Measurements from ENCODE around the gene ITGA4. TPM values are rescaled to one million over a fixed set of nuclear protein-coding genes. Genes with fewer than 3 reads are reported as not detected.

Gene ITGA4
- total and polyA plus RNA-seq, 2 donors (not counting 1 experiment from before 2014, with no cell fraction given) = 69.2 to 169 TPM

DNA sequence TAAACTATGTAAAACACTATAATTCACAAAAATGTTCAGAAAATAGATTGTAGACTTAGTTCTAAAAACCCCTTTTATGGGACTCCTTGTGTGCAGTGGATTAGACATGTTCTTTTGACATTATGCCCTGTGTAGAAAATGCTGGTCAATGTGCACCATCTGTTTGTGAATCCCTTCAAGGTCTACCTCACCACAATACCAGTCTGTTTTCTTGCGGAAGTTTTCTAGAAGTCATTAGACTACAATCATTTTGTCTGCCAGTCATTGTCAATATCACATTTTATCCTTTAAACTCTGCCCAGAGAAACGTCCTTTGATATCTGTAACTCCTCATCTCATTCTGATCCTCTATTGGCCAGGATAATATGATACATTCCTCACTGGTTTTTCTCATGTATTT, 7.8 kb downstream of the ITGA4 start:
- peak overlapping the region; percentile 21 to 69 for H3K27ac ChIP-seq (ENCODE audit: low read length in 2 of 2)
- intact Hi-C loops (cut with micrococcal nuclease) = loop anchor here (5.0 to 10.0 kb wide), 2 partner anchors 430 to 1338 kb away; partner anchors contain the start of gene ITPRID2
- ChIA-PET CTCF (interaction anchor here (0.8 to 1.8 kb wide), 3 partner anchors 161 to 384 kb away, joined by 3 to 10 read pairs (median 4); no protein-coding TSS in a partner anchor), POLR2A (no interaction called here)
- Mint-ChIP-seq H3K9me3 (ENCODE audit: insufficient read depth) (no peaks in the 10 kb centered on the region), H3K4me1 (peaks cover 84% of the 10 kb centered on the region), H3K27ac (peak overlapping the region; percentile 89), H3K4me3 (peak overlapping the region; percentile 51), H3K27me3 (no peaks in the 10 kb centered on the region)
- ATAC-seq (ENCODE audit: low read depth) = no peak
- peaks cover 3 to 52% of the 10 kb centered on the region in 2 experiments for H3K36me3 ChIP-seq (replicated peaks in 1 of 2; ENCODE audit: control extremely low read depth in 1 of 2, control insufficient read depth in 1 of 2, extremely low read depth in 1 of 2, insufficient read depth in 2 of 2, low read length in 1 of 2)
- peaks cover 10% of the 10 kb centered on the region for H4K20me1 ChIP-seq (ENCODE audit: control insufficient read depth, insufficient read depth, low read length, poor library complexity, severe bottlenecking)
- peaks cover 96% of the 10 kb centered on the region for H3K79me2 ChIP-seq (ENCODE audit: control insufficient read depth, insufficient read depth, low read length)
- DNase-seq = no peak
- H3K9me3 ChIP-seq (ENCODE audit: control extremely low read depth in 1 of 3, control insufficient read depth in 2 of 3, insufficient read depth in 1 of 3, low read length in 2 of 3) = no peaks in the 10 kb centered on the region
- WGBS (ENCODE audit: insufficient coverage) = 20% methylated on average over 1 of the region's 2 CpGs
- no peak overlapping the region for H2AFZ ChIP-seq (ENCODE audit: insufficient read depth, low read depth, low read length, poor library complexity, severe bottlenecking)
- H3K9ac ChIP-seq (ENCODE audit: low read length) = no peak overlapping the region
- no peaks in the 10 kb centered on the region for H3K27me3 ChIP-seq (replicated peaks in 1 of 4; ENCODE audit: control extremely low read depth in 1 of 4, control insufficient read depth in 3 of 4, insufficient read depth in 4 of 4, low read length in 3 of 4)
- H3K4me1 ChIP-seq (ENCODE audit: control insufficient read depth in 2 of 2, insufficient read depth in 2 of 2, low read length in 2 of 2) = peaks cover 48 to 79% of the 10 kb centered on the region in 2 donors
- peak overlapping the region; percentile 76 for H3K4me2 ChIP-seq (replicated peaks; ENCODE audit: low read depth, low read length, poor library complexity, severe bottlenecking)
- H3K4me3 ChIP-seq (ENCODE audit: control extremely low read depth in 1 of 5, extremely low read depth in 1 of 5, insufficient read depth in 1 of 5, low read depth in 2 of 5, low read length in 4 of 5) = no peak overlapping the region
- no peak for TF ChIP-seq EZH2 (IDR thresholded peaks at IDR 0.05; ENCODE audit: borderline replicate concordance, insufficient read depth, low read depth, low read length, poor library complexity, severe bottlenecking)
- TF ChIP-seq, protein P1, sequence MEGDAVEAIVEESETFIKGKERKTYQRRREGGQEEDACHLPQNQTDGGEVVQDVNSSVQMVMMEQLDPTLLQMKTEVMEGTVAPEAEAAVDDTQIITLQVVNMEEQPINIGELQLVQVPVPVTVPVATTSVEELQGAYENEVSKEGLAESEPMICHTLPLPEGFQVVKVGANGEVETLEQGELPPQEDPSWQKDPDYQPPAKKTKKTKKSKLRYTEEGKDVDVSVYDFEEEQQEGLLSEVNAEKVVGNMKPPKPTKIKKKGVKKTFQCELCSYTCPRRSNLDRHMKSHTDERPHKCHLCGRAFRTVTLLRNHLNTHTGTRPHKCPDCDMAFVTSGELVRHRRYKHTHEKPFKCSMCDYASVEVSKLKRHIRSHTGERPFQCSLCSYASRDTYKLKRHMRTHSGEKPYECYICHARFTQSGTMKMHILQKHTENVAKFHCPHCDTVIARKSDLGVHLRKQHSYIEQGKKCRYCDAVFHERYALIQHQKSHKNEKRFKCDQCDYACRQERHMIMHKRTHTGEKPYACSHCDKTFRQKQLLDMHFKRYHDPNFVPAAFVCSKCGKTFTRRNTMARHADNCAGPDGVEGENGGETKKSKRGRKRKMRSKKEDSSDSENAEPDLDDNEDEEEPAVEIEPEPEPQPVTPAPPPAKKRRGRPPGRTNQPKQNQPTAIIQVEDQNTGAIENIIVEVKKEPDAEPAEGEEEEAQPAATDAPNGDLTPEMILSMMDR (IDR thresholded peaks at IDR 0.05) = no peak

GRCh38 chr2:181465676-181466375, 8.6 kb downstream of the ITGA4 start:
- no peak overlapping the region for H3K9ac ChIP-seq (ENCODE audit: low read length)
- H3K9me3 ChIP-seq (ENCODE audit: control extremely low read depth in 1 of 3, control insufficient read depth in 2 of 3, insufficient read depth in 1 of 3, low read length in 2 of 3) = no peaks in the 10 kb centered on the region
- peak overlapping the region; percentile 21 to 69 for H3K27ac ChIP-seq (ENCODE audit: low read length in 2 of 2)
- ATAC-seq (ENCODE audit: low read depth) (no peak), DNase-seq (no peak)
- H4K20me1 ChIP-seq (ENCODE audit: control insufficient read depth, insufficient read depth, low read length, poor library complexity, severe bottlenecking) = peaks cover 13% of the 10 kb centered on the region
- Mint-ChIP-seq H3K4me1 (peaks cover 84% of the 10 kb centered on the region), H3K4me3 (peak overlapping the region; percentile 18), H3K27me3 (no peaks in the 10 kb centered on the region), H3K27ac (peak overlapping the region; percentile 81), H3K9me3 (ENCODE audit: insufficient read depth) (no peaks in the 10 kb centered on the region)
- ChIA-PET CTCF (interaction anchor here (0.6 to 4.2 kb wide), 53 partner anchors 9 to 486 kb away, joined by 3 to 117 read pairs (median 4); partner anchors contain the start of genes ITGA4 and UBE2E3), POLR2A (interaction anchor here (1.0 to 1.9 kb wide), 2 partner anchors 9 to 163 kb away, joined by 4 to 8 read pairs; partner anchors contain the start of gene ITGA4)
- no CpG with 5 or more reads among the region's 3 CpGs for WGBS (ENCODE audit: insufficient coverage)
- no peak overlapping the region for H3K4me3 ChIP-seq (ENCODE audit: control extremely low read depth in 1 of 5, extremely low read depth in 1 of 5, insufficient read depth in 1 of 5, low read depth in 2 of 5, low read length in 4 of 5)
- H3K27me3 ChIP-seq (replicated peaks in 1 of 4; ENCODE audit: control extremely low read depth in 1 of 4, control insufficient read depth in 3 of 4, insufficient read depth in 4 of 4, low read length in 3 of 4) = no peaks in the 10 kb centered on the region
- H3K79me2 ChIP-seq (ENCODE audit: control insufficient read depth, insufficient read depth, low read length) = peaks cover 96% of the 10 kb centered on the region
- peaks cover 3 to 58% of the 10 kb centered on the region in 2 experiments for H3K36me3 ChIP-seq (replicated peaks in 1 of 2; ENCODE audit: control extremely low read depth in 1 of 2, control insufficient read depth in 1 of 2, extremely low read depth in 1 of 2, insufficient read depth in 2 of 2, low read length in 1 of 2)
- H3K4me2 ChIP-seq (replicated peaks; ENCODE audit: low read depth, low read length, poor library complexity, severe bottlenecking) = peak overlapping the region; percentile 76
- peaks cover 54 to 79% of the 10 kb centered on the region in 2 donors for H3K4me1 ChIP-seq (ENCODE audit: control insufficient read depth in 2 of 2, insufficient read depth in 2 of 2, low read length in 2 of 2)
- intact Hi-C loops (cut with micrococcal nuclease) = loop anchor here (1.0 to 10.0 kb wide), 7 partner anchors 10 to 1339 kb away; partner anchors contain the start of gene ITPRID2
- no peak for TF ChIP-seq EZH2 (IDR thresholded peaks at IDR 0.05; ENCODE audit: borderline replicate concordance, insufficient read depth, low read depth, low read length, poor library complexity, severe bottlenecking)
- TF ChIP-seq, protein P1 (IDR thresholded peaks at IDR 0.05) = no peak
- no peak overlapping the region for H2AFZ ChIP-seq (ENCODE audit: insufficient read depth, low read depth, low read length, poor library complexity, severe bottlenecking)

Data from B cell (primary cell).